Caco-2 (cell line): ENCODE data around the gene IFNA8. TPM values are rescaled to one million over a fixed set of nuclear protein-coding genes. Genes with fewer than 3 reads are reported as not detected.

Experiments used
- BruUV-seq: library from RNA; stranded (reverse); fragments of 400-500 nt; replicated peaks from 2 replicates; lab custom pipeline; 2021; lab: Mats Ljungman, UMichigan
- CTCF ChIA-PET: fragments of 300-600 bp; sonication (Branson Sonifier 250); formaldehyde crosslinking; loops from one replicate; lab custom pipeline; 2022; ENCODE audit warnings: antibody characterized with exemption; lab: Charles Lee
- POLR2A ChIA-PET: fragments of 300-600 bp; sonication (Branson Sonifier 250); formaldehyde crosslinking; loops from one replicate; lab custom pipeline; 2022; ENCODE audit warnings: antibody characterized with exemption; lab: Charles Lee
- DNase-seq, 2 experiments: peaks; one replicate each; pipeline versions ENCODE4 v3.0.0 to v3.0.0-alpha.2; 2020 to 2022
- H3K27me3 ChIP-seq: replicated peaks from 2 replicates; pipeline ENCODE4 v1.6.0; 2011; ENCODE audit warnings: low read length; ENCODE audit not compliant: control insufficient read depth, insufficient read depth
- H3K36me3 ChIP-seq: 2 replicates; pipeline ENCODE4 v1.5.1; 2011; ENCODE audit warnings: low read length; ENCODE audit not compliant: control insufficient read depth, insufficient read depth
- H3K4me1 ChIP-seq: fragments of 250-450 bp; sonication (Bioruptor Pico); 2 replicates; pipeline ENCODE4 v1.5.1; 2020; ENCODE audit warnings: mild to moderate bottlenecking
- H3K4me3 ChIP-seq: 2 replicates; pipeline ENCODE4 v1.5.1; 2011; ENCODE audit warnings: low read depth, mild to moderate bottlenecking, control low read depth, low read length
- H3K9me3 ChIP-seq: fragments of 250-450 bp; sonication (Bioruptor Pico); 2 replicates; pipeline ENCODE4 v1.5.1; 2020; ENCODE audit warnings: mild to moderate bottlenecking, moderate library complexity
- H3K27ac Mint-ChIP-seq: one replicate; pipeline ENCODE4 v1.8.0; 2022; ENCODE audit warnings: mixed read lengths; ENCODE audit not compliant: unreplicated experiment
- H3K27me3 Mint-ChIP-seq: one replicate; pipeline ENCODE4 v1.8.0; 2022; ENCODE audit warnings: mixed read lengths; ENCODE audit not compliant: insufficient read depth, unreplicated experiment
- H3K36me3 Mint-ChIP-seq: one replicate; pipeline ENCODE4 v1.8.0; 2022; ENCODE audit warnings: mild to moderate bottlenecking, mixed read lengths; ENCODE audit not compliant: insufficient read depth, unreplicated experiment
- H3K4me1 Mint-ChIP-seq: one replicate; pipeline ENCODE4 v1.8.0; 2022; ENCODE audit warnings: low read depth, mixed read lengths; ENCODE audit not compliant: unreplicated experiment
- H3K4me3 Mint-ChIP-seq: one replicate; pipeline ENCODE4 v1.8.0; 2022; ENCODE audit warnings: mild to moderate bottlenecking, moderate library complexity, mixed read lengths; ENCODE audit not compliant: unreplicated experiment
- H3K9me3 Mint-ChIP-seq: one replicate; pipeline ENCODE4 v1.8.0; 2022; ENCODE audit warnings: mixed read lengths; ENCODE audit not compliant: unreplicated experiment
- CTCF ChIP-seq, 2 experiments: fragments of 200-600 bp in 1 of 2; IDR thresholded peaks; 1 replicate in 1 of 2; 2 replicates in 1 of 2; pipeline versions ENCODE4 v1.5.1 to v1.8.0; 2011 to 2022; ENCODE audit warnings: antibody characterized with exemption in 1 of 2, control low read depth in 1 of 2, inconsistent platforms in 1 of 2, low read depth in 1 of 2, low read length in 1 of 2, mild to moderate bottlenecking in 1 of 2, moderate library complexity in 1 of 2; ENCODE audit not compliant: insufficient read depth in 1 of 2, severe bottlenecking in 1 of 2, unreplicated experiment in 1 of 2
- intact Hi-C: fragments of 100-400 bp; cut with micrococcal nuclease; formaldehyde crosslinking; loops from one replicate; pipeline ENCODE4 v1.10.0; 2022; ENCODE audit not compliant: unreplicated experiment
- total RNA-seq: library from RNA; stranded (reverse); gene quantifications from 2 replicates; pipeline ENCODE4 v1.2.3, GENCODE V29; 2022

The IFNA8 gene
- total RNA-seq, 1 experiment from 2014 or later: not detected

GRCh38 chr9:21455320-21455719 is 46.4 kb downstream of the IFNA8 start:
- DNase-seq: peak in 1 of 2 experiments; percentile 40
- H3K27me3 Mint-ChIP-seq: no peaks in the 10 kb centered on the region
- H3K36me3 ChIP-seq: no peaks in the 10 kb centered on the region
- TF ChIP-seq CTCF (IDR thresholded peaks at IDR 0.05; ENCODE audit: insufficient read depth in 1 of 2, low read depth in 1 of 2, low read length in 1 of 2, severe bottlenecking in 1 of 2, unreplicated experiment in 1 of 2): peak; percentile 62 to 73
- no peaks in the 10 kb centered on the region for H3K27me3 ChIP-seq
- no peak overlapping the region for H3K4me3 ChIP-seq
- H3K4me1 ChIP-seq: peaks cover 6% of the 10 kb centered on the region; the same call in 1 of the 2 replicates
- H3K9me3 Mint-ChIP-seq: no peaks in the 10 kb centered on the region
- no peaks in the 10 kb centered on the region for H3K36me3 Mint-ChIP-seq
- BruUV-seq: no TSS peak
- ChIA-PET POLR2A (no interaction called here), CTCF (interaction anchor here (0.5 to 1.3 kb wide), 10 partner anchors 11 to 341 kb away, joined by 3 to 38 read pairs (median 6); no protein-coding TSS in a partner anchor)
- H3K4me1 Mint-ChIP-seq: peaks cover 4% of the 10 kb centered on the region
- H3K4me3 Mint-ChIP-seq: no peak overlapping the region
- no peak overlapping the region for H3K27ac Mint-ChIP-seq
- intact Hi-C loops: loop anchor here (1.0 to 10.0 kb wide), 5 partner anchors 21 to 241 kb away; partner anchors contain the start of gene IFNA16
- no peaks in the 10 kb centered on the region for H3K9me3 ChIP-seq

Other genes with a start within 250 kb of the IFNA8 start
- gene IFNA21, start 242.5 kb upstream of the IFNA8 start, total RNA-seq: not detected in 2 replicates
- gene IFNA4, start 221.5 kb upstream of the IFNA8 start, total RNA-seq: not detected in 2 replicates
- gene IFNA7, start 206.9 kb upstream of the IFNA8 start, total RNA-seq: not detected in 2 replicates
- gene IFNA10, start 202.0 kb upstream of the IFNA8 start, total RNA-seq: not detected in 2 replicates
- not detected in 2 replicates for gene IFNA16, start 191.8 kb upstream of the IFNA8 start, total RNA-seq
- not detected in 2 replicates for gene IFNA17, start 180.9 kb upstream of the IFNA8 start, total RNA-seq
- gene IFNA14, start 169.1 kb upstream of the IFNA8 start, total RNA-seq: not detected in 2 replicates
- gene IFNA5, start 103.8 kb upstream of the IFNA8 start, total RNA-seq: not detected in 2 replicates
- gene KLHL9, start 73.7 kb upstream of the IFNA8 start, total RNA-seq: 13.0 and 13.5 TPM in 2 replicates
- gene IFNA6, start 58.2 kb upstream of the IFNA8 start, total RNA-seq: not detected in 2 replicates
- not detected in 2 replicates for gene IFNA13, start 41.1 kb upstream of the IFNA8 start, total RNA-seq
- gene IFNA2, start 23.7 kb upstream of the IFNA8 start, total RNA-seq: not detected in 2 replicates
- gene IFNA1, start 31.3 kb downstream of the IFNA8 start, total RNA-seq: not detected in 2 replicates
- 0.34 and 1.00 TPM in 2 replicates for gene IFNE, start 73.2 kb downstream of the IFNA8 start, total RNA-seq